ENCODE data around the gene ADGRG4. TPM values are rescaled to one million over a fixed set of nuclear protein-coding genes. Genes with fewer than 3 reads are reported as not detected.
A peak's percentile ranks its signal among the peaks of the same experiment; 100 is the strongest.
"Not testable (repeated sequence)": the region's sequence is repeated elsewhere in the genome, so short reads cannot be mapped to it uniquely, and the experiment has no call there.

The ADGRG4 gene
- total RNA-seq, 1 experiment from 2014 or later: not detected

GRCh38 chrX:136286375-136286774 lies 14.4 kb upstream of the ADGRG4 start:
- in situ Hi-C loops (cut with HindIII; ENCODE audit: low pct_unique_long_range_greater_than_20kb, low sequenced_read_pairs); DNase-seq (ENCODE audit: low read depth, low spot score): not testable (repeated sequence)

- no peak for DNase-seq (ENCODE audit: low read depth, low spot score)
- in situ Hi-C loops (cut with HindIII; ENCODE audit: low pct_unique_long_range_greater_than_20kb, low sequenced_read_pairs): no loop called here
Measured at GRCh38 chrX:136291824-136292223, 8.9 kb upstream of the ADGRG4 start.

GRCh38 chrX:136292656-136293055 lies 8.1 kb upstream of the ADGRG4 start:
- in situ Hi-C loops (cut with HindIII; ENCODE audit: low pct_unique_long_range_greater_than_20kb, low sequenced_read_pairs): no loop called here
- no peak for DNase-seq (ENCODE audit: low read depth, low spot score)

GRCh38 chrX:136295380-136295779 lies 5.4 kb upstream of the ADGRG4 start:
- in situ Hi-C loops (cut with HindIII; ENCODE audit: low pct_unique_long_range_greater_than_20kb, low sequenced_read_pairs): no loop called here
- no peak for DNase-seq (ENCODE audit: low read depth, low spot score)

GRCh38 chrX:136303041-136303440 lies 2.3 kb downstream of the ADGRG4 start:
- DNase-seq (ENCODE audit: low read depth, low spot score): no peak
- in situ Hi-C loops (cut with HindIII; ENCODE audit: low pct_unique_long_range_greater_than_20kb, low sequenced_read_pairs): no loop called here

GRCh38 chrX:136304493-136304892 lies 3.7 kb downstream of the ADGRG4 start:
- in situ Hi-C loops (cut with HindIII; ENCODE audit: low pct_unique_long_range_greater_than_20kb, low sequenced_read_pairs): no loop called here
- peak; percentile 8 for DNase-seq (ENCODE audit: low read depth, low spot score)

GRCh38 chrX:136306182-136306581 lies 5.4 kb downstream of the ADGRG4 start:
- in situ Hi-C loops (cut with HindIII; ENCODE audit: low pct_unique_long_range_greater_than_20kb, low sequenced_read_pairs): no loop called here
- no peak for DNase-seq (ENCODE audit: low read depth, low spot score)

GRCh38 chrX:136307471-136307870 lies 6.7 kb downstream of the ADGRG4 start:
- no peak for DNase-seq (ENCODE audit: low read depth, low spot score)
- in situ Hi-C loops (cut with HindIII; ENCODE audit: low pct_unique_long_range_greater_than_20kb, low sequenced_read_pairs): no loop called here

- in situ Hi-C loops (cut with HindIII; ENCODE audit: low pct_unique_long_range_greater_than_20kb, low sequenced_read_pairs): no loop called here
- DNase-seq (ENCODE audit: low read depth, low spot score): peak; percentile 1
Measured at GRCh38 chrX:136310411-136310810, 9.6 kb downstream of the ADGRG4 start.

- DNase-seq (ENCODE audit: low read depth, low spot score): no peak
- in situ Hi-C loops (cut with HindIII; ENCODE audit: low pct_unique_long_range_greater_than_20kb, low sequenced_read_pairs): no loop called here
Measured at GRCh38 chrX:136318156-136318555, 17.4 kb downstream of the ADGRG4 start.

- in situ Hi-C loops (cut with HindIII; ENCODE audit: low pct_unique_long_range_greater_than_20kb, low sequenced_read_pairs): no loop called here
Measured at GRCh38 chrX:136318895-136319597, 18.3 kb downstream of the ADGRG4 start.

GRCh38 chrX:136319600-136319999 lies 18.8 kb downstream of the ADGRG4 start:
- in situ Hi-C loops (cut with HindIII; ENCODE audit: low pct_unique_long_range_greater_than_20kb, low sequenced_read_pairs): no loop called here

More at GRCh38 chrX:136318895-136319597, 18.3 kb downstream of the ADGRG4 start:
- no peak for DNase-seq (ENCODE audit: low read depth, low spot score)

GRCh38 chrX:136321532-136321931 lies 20.8 kb downstream of the ADGRG4 start:
- in situ Hi-C loops (cut with HindIII; ENCODE audit: low pct_unique_long_range_greater_than_20kb, low sequenced_read_pairs): no loop called here
- no peak for DNase-seq (ENCODE audit: low read depth, low spot score)

More at GRCh38 chrX:136319600-136319999, 18.8 kb downstream of the ADGRG4 start:
- DNase-seq (ENCODE audit: low read depth, low spot score): no peak

GRCh38 chrX:136322064-136322463 lies 21.3 kb downstream of the ADGRG4 start:
- in situ Hi-C loops (cut with HindIII; ENCODE audit: low pct_unique_long_range_greater_than_20kb, low sequenced_read_pairs): no loop called here
- DNase-seq (ENCODE audit: low read depth, low spot score): no peak

- in situ Hi-C loops (cut with HindIII; ENCODE audit: low pct_unique_long_range_greater_than_20kb, low sequenced_read_pairs): no loop called here
Measured at GRCh38 chrX:136325377-136325776, 24.6 kb downstream of the ADGRG4 start.

GRCh38 chrX:136328933-136329332 lies 28.2 kb downstream of the ADGRG4 start:
- in situ Hi-C loops (cut with HindIII; ENCODE audit: low pct_unique_long_range_greater_than_20kb, low sequenced_read_pairs): no loop called here
- no peak for DNase-seq (ENCODE audit: low read depth, low spot score)

More at GRCh38 chrX:136325377-136325776, 24.6 kb downstream of the ADGRG4 start:
- no peak for DNase-seq (ENCODE audit: low read depth, low spot score)

GRCh38 chrX:136336623-136337022 lies 35.9 kb downstream of the ADGRG4 start:
- in situ Hi-C loops (cut with HindIII; ENCODE audit: low pct_unique_long_range_greater_than_20kb, low sequenced_read_pairs): no loop called here
- DNase-seq (ENCODE audit: low read depth, low spot score): peak; percentile 34

- in situ Hi-C loops (cut with HindIII; ENCODE audit: low pct_unique_long_range_greater_than_20kb, low sequenced_read_pairs): no loop called here
- DNase-seq (ENCODE audit: low read depth, low spot score): no peak
Measured at GRCh38 chrX:136339702-136340101, 38.9 kb downstream of the ADGRG4 start.

GRCh38 chrX:136344320-136344719 lies 43.6 kb downstream of the ADGRG4 start:
- in situ Hi-C loops (cut with HindIII; ENCODE audit: low pct_unique_long_range_greater_than_20kb, low sequenced_read_pairs): no loop called here

More at GRCh38 chrX:136344320-136344719, 43.6 kb downstream of the ADGRG4 start:
- no peak for DNase-seq (ENCODE audit: low read depth, low spot score)

All from SK-MEL-5 (cell line).